B cell (primary cell): ENCODE results near the gene TEX261. TPM values are rescaled to one million over a fixed set of nuclear protein-coding genes. Genes with fewer than 3 reads are reported as not detected.

ENCODE experiments used
- ATAC-seq: fragments of 200-7000 bp; cut with Tn5 transposase; one replicate; pipeline ENCODE4 v1.10.0; 2021; ENCODE audit warnings: low read depth, mild to moderate bottlenecking, moderate number of reproducible peaks, moderate library complexity
- CTCF ChIA-PET: fragments of 350-600 bp; sonication (Branson Sonifier 250); formaldehyde crosslinking; loops from one replicate; lab custom pipeline; 2021; ENCODE audit warnings: antibody characterized with exemption, inconsistent platforms; lab: Charles Lee
- POLR2A ChIA-PET: fragments of 350-600 bp; sonication (Branson Sonifier 250); formaldehyde crosslinking; loops from one replicate; lab custom pipeline; 2021; ENCODE audit warnings: antibody characterized with exemption; lab: Charles Lee
- DNase-seq: peaks from one replicate; pipeline ENCODE4 v3.0.0; 2013
- H2AFZ ChIP-seq: 2 replicates; pipeline ENCODE4 v1.6.1; 2012; ENCODE audit warnings: mild to moderate bottlenecking, low read depth, low read length; ENCODE audit not compliant: insufficient read depth, poor library complexity, severe bottlenecking
- H3K27ac ChIP-seq, 2 donors: 1 replicate in 1 of 2; 2 replicates in 1 of 2; pipeline ENCODE4 v1.5.1; 2012 to 2013; ENCODE audit warnings: low read length in 2 of 2, mild to moderate bottlenecking in 2 of 2, moderate library complexity in 1 of 2
- H3K27me3 ChIP-seq, 4 experiments: fragments of 200-600 bp in 1 of 4; sonication (generic) in 1 of 4; replicated peaks in 1 of 4; 1 replicate in 2 of 4; 2 replicates in 2 of 4; pipeline versions ENCODE4 v1.6.1 to v1.7.0; 2013 to 2016; ENCODE audit warnings: low read length in 3 of 4, mild to moderate bottlenecking in 2 of 4, mixed read lengths in 1 of 4, moderate library complexity in 1 of 4; ENCODE audit not compliant: insufficient read depth in 4 of 4, control insufficient read depth in 3 of 4; ENCODE audit errors: control extremely low read depth in 1 of 4
- H3K36me3 ChIP-seq, 2 experiments: replicated peaks in 1 of 2; 1 replicate in 1 of 2; 2 replicates in 1 of 2; pipeline versions ENCODE4 v1.6.1 to v1.7.1; 2013; ENCODE audit warnings: low read length in 1 of 2; ENCODE audit not compliant: insufficient read depth in 2 of 2, control insufficient read depth in 1 of 2; ENCODE audit errors: control extremely low read depth in 1 of 2, extremely low read depth in 1 of 2
- H3K4me1 ChIP-seq, 2 donors: fragments of 200-600 bp in 1 of 2; sonication (generic) in 1 of 2; 1 replicate in 1 of 2; 2 replicates in 1 of 2; pipeline versions ENCODE4 v1.5.1 to v1.6.1; 2013 to 2017; ENCODE audit warnings: low read length in 2 of 2; ENCODE audit not compliant: control insufficient read depth in 2 of 2, insufficient read depth in 2 of 2
- H3K4me2 ChIP-seq: replicated peaks from 2 replicates; pipeline ENCODE3; 2012; ENCODE audit warnings: mild to moderate bottlenecking, low read depth, low read length; ENCODE audit not compliant: poor library complexity, severe bottlenecking
- H3K4me3 ChIP-seq, 5 experiments: fragments of 200-600 bp in 1 of 5; sonication (generic) in 1 of 5; 1 replicate in 3 of 5; 2 replicates in 2 of 5; pipeline versions ENCODE4 v1.5.1 to v1.7.0; 2011 to 2016; ENCODE audit warnings: low read length in 4 of 5, mild to moderate bottlenecking in 4 of 5, low read depth in 2 of 5, control low read depth in 1 of 5, moderate library complexity in 1 of 5; ENCODE audit not compliant: insufficient read depth in 1 of 5; ENCODE audit errors: control extremely low read depth in 1 of 5, extremely low read depth in 1 of 5
- H3K79me2 ChIP-seq: fragments of 200-600 bp; sonication (generic); one replicate; pipeline ENCODE4 v1.6.0; 2016; ENCODE audit warnings: low read length; ENCODE audit not compliant: control insufficient read depth, insufficient read depth
- H3K9ac ChIP-seq: fragments of 200-600 bp; sonication (generic); 2 replicates; pipeline ENCODE4 v1.6.1; 2017; ENCODE audit warnings: mild to moderate bottlenecking, low read length, moderate library complexity
- H3K9me3 ChIP-seq, 3 donors: one replicate each; pipeline versions ENCODE4 v1.6.1 to v1.7.1; 2013; ENCODE audit warnings: low read length in 2 of 3; ENCODE audit not compliant: control insufficient read depth in 2 of 3, insufficient read depth in 1 of 3; ENCODE audit errors: control extremely low read depth in 1 of 3
- H4K20me1 ChIP-seq: 2 replicates; pipeline ENCODE4 v1.6.0; 2012; ENCODE audit warnings: mild to moderate bottlenecking, low read length; ENCODE audit not compliant: insufficient read depth, control insufficient read depth, poor library complexity, severe bottlenecking
- H3K27ac Mint-ChIP-seq: one replicate; pipeline ENCODE4 v1.8.0; 2021; ENCODE audit warnings: mixed read lengths
- H3K27me3 Mint-ChIP-seq: one replicate; pipeline ENCODE4 v1.8.0; 2021; ENCODE audit warnings: mixed read lengths
- H3K4me1 Mint-ChIP-seq: one replicate; pipeline ENCODE4 v1.8.0; 2021; ENCODE audit warnings: mixed read lengths
- H3K4me3 Mint-ChIP-seq: one replicate; pipeline ENCODE4 v1.8.0; 2021; ENCODE audit warnings: mixed read lengths
- H3K9me3 Mint-ChIP-seq: one replicate; pipeline ENCODE4 v1.8.0; 2022; ENCODE audit warnings: mixed read lengths; ENCODE audit not compliant: insufficient read depth
- EZH2 ChIP-seq: IDR thresholded peaks from 2 replicates; pipeline ENCODE4 v1.6.1; 2012; ENCODE audit warnings: borderline replicate concordance, low read depth, mild to moderate bottlenecking, moderate library complexity, low read length; ENCODE audit not compliant: insufficient read depth, poor library complexity, severe bottlenecking
- WGBS: methylation state at CpG from one replicate; pipeline ENCODE4 v1.1.5; 2013; ENCODE audit warnings: missing lambda C conversion rate; ENCODE audit not compliant: insufficient coverage; 5-methylcytosine and 5-hydroxymethylcytosine counted together
- intact Hi-C: fragments of 100-400 bp; cut with micrococcal nuclease; formaldehyde crosslinking; loops from one replicate; pipeline ENCODE4 v1.10.0; 2022
- polyA plus RNA-seq: library from polyadenylated mRNA; depleted of rRNA; stranded (reverse); fragments of >200 nt; gene quantifications from 2 replicates; pipeline ENCODE4 v1.2.3, GENCODE V29; 2012
- total RNA-seq, 2 donors: library from RNA; stranded (reverse); fragments of 120-200 nt in 1 of 2; gene quantifications; 1 replicate in 1 of 2; 2 replicates in 1 of 2; pipeline versions ENCODE4 v1.2.3 to v1.2.4, GENCODE V29; 2013 to 2022
- TF ChIP-seq, protein P1 (sequence below): fragments of 200-600 bp; IDR thresholded peaks from one replicate; pipeline ENCODE4 v1.8.0; 2022; ENCODE audit warnings: antibody characterized with exemption, mild to moderate bottlenecking

Gene TEX261
- total and polyA plus RNA-seq, 2 donors (not counting 1 experiment from before 2014, with no cell fraction given), result 29.0 to 56.4 TPM

DNA sequence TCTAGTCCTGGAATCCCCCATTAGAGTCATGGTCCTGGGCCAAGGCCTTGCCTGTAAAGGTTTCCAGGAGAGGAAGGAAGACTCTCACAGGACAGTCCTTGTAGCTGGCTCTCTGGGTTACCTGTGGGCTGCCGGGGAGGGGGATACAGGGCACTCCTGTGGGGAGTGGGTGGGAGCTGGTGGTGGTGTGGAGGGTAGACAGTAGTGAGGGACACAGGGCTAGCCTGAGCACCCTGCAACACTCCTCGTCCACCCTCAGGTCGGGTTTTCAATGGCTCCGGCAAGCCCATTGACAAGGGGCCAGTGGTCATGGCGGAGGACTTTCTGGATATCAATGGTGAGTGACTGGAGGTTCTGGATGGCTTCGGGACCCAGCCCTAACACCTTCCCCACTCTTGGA, 35.9 kb downstream of the TEX261 start:
- Mint-ChIP-seq H3K4me1 (peaks cover 2% of the 10 kb centered on the region), H3K27me3 (peaks cover 42% of the 10 kb centered on the region), H3K9me3 (no peaks in the 10 kb centered on the region), H3K27ac (no peak overlapping the region), H3K4me3 (no peak overlapping the region)
- no peak overlapping the region for H2AFZ ChIP-seq
- H3K4me2 ChIP-seq, result no peak overlapping the region
- POLR2A ChIA-PET, result no interaction called here
- DNase-seq (no peak), ATAC-seq (no peak)
- H3K27me3 ChIP-seq, result peaks cover 0 to 46% (median 6%) of the 10 kb centered on the region in 4 experiments
- no peaks in the 10 kb centered on the region for H3K79me2 ChIP-seq
- intact Hi-C loops, result no loop called here
- no peak overlapping the region for H3K4me3 ChIP-seq
- peaks cover 3 to 4% of the 10 kb centered on the region in 2 donors for H3K4me1 ChIP-seq
- TF ChIP-seq, protein P1, sequence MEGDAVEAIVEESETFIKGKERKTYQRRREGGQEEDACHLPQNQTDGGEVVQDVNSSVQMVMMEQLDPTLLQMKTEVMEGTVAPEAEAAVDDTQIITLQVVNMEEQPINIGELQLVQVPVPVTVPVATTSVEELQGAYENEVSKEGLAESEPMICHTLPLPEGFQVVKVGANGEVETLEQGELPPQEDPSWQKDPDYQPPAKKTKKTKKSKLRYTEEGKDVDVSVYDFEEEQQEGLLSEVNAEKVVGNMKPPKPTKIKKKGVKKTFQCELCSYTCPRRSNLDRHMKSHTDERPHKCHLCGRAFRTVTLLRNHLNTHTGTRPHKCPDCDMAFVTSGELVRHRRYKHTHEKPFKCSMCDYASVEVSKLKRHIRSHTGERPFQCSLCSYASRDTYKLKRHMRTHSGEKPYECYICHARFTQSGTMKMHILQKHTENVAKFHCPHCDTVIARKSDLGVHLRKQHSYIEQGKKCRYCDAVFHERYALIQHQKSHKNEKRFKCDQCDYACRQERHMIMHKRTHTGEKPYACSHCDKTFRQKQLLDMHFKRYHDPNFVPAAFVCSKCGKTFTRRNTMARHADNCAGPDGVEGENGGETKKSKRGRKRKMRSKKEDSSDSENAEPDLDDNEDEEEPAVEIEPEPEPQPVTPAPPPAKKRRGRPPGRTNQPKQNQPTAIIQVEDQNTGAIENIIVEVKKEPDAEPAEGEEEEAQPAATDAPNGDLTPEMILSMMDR, result no peak
- no peak for TF ChIP-seq EZH2
- H3K27ac ChIP-seq, result no peak overlapping the region
- H3K9ac ChIP-seq, result no peak overlapping the region
- WGBS, result 92% methylated on average over 4 of the region's 6 CpGs
- no peaks in the 10 kb centered on the region for H3K36me3 ChIP-seq
- no peaks in the 10 kb centered on the region for H3K9me3 ChIP-seq
- H4K20me1 ChIP-seq, result no peaks in the 10 kb centered on the region
- CTCF ChIA-PET, result no interaction called here

DNA sequence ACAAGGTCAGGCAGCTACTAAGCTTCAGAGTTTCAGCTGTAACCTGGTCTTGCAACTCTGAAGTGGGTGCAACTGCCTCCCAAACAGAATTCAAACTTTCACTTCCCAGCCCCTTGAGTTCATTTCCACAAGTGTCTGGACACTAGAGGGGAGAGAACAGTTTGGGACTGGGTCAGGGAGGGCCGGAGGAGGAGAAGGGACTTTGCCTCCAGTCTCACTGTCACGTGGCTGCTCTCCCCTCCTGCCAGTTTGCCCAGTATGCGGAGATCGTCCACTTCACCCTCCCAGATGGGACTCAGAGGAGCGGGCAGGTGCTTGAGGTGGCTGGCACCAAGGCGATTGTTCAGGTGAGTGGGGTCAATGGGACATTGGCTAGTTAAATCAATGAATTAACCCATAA, 36.9 kb downstream of the TEX261 start:
- no peak for TF ChIP-seq EZH2
- TF ChIP-seq, protein P1, result no peak
- intact Hi-C loops, result no loop called here
- H3K4me1 ChIP-seq, result peaks cover 3 to 4% of the 10 kb centered on the region in 2 donors
- no peak overlapping the region for H3K9ac ChIP-seq
- no peaks in the 10 kb centered on the region for H3K9me3 ChIP-seq
- ChIA-PET CTCF (no interaction called here), POLR2A (no interaction called here)
- ATAC-seq (no peak), DNase-seq (no peak)
- Mint-ChIP-seq H3K4me1 (peaks cover 2% of the 10 kb centered on the region), H3K9me3 (no peaks in the 10 kb centered on the region), H3K27ac (no peak overlapping the region), H3K4me3 (no peak overlapping the region), H3K27me3 (peaks cover 34% of the 10 kb centered on the region)
- no peak overlapping the region for H2AFZ ChIP-seq
- no peaks in the 10 kb centered on the region for H3K36me3 ChIP-seq
- no peaks in the 10 kb centered on the region for H3K79me2 ChIP-seq
- H4K20me1 ChIP-seq, result no peaks in the 10 kb centered on the region
- H3K4me3 ChIP-seq, result no peak overlapping the region
- peaks cover 0 to 39% (median 1%) of the 10 kb centered on the region in 4 experiments for H3K27me3 ChIP-seq
- H3K4me2 ChIP-seq, result no peak overlapping the region
- no peak overlapping the region for H3K27ac ChIP-seq
- WGBS, result 100% methylated on average over 1 of the region's 6 CpGs
